Osteocyte (in vitro differentiated cells): Measurements from ENCODE around the gene CAMK2N2. TPM values are rescaled to one million over a fixed set of nuclear protein-coding genes. Genes with fewer than 3 reads are reported as not detected.

Experiments
- DNase-seq: peaks from one replicate; pipeline ENCODE4 v3.0.0; 2021; ENCODE audit warnings: mixed read lengths; ENCODE audit not compliant: unreplicated experiment; ENCODE audit errors: extremely low spot score
- H3K27ac Mint-ChIP-seq: one replicate; pipeline ENCODE4 v1.8.0; 2021; ENCODE audit warnings: mild to moderate bottlenecking, mixed read lengths; ENCODE audit not compliant: unreplicated experiment
- H3K27me3 Mint-ChIP-seq: one replicate; pipeline ENCODE4 v1.8.0; 2021; ENCODE audit warnings: mixed read lengths; ENCODE audit not compliant: unreplicated experiment
- H3K36me3 Mint-ChIP-seq: one replicate; pipeline ENCODE4 v1.8.0; 2021; ENCODE audit warnings: mixed read lengths; ENCODE audit not compliant: unreplicated experiment
- H3K4me1 Mint-ChIP-seq: one replicate; pipeline ENCODE4 v1.8.0; 2021; ENCODE audit warnings: mixed read lengths; ENCODE audit not compliant: unreplicated experiment
- H3K4me3 Mint-ChIP-seq: one replicate; pipeline ENCODE4 v1.8.0; 2021; ENCODE audit warnings: mild to moderate bottlenecking, moderate library complexity, mixed read lengths; ENCODE audit not compliant: unreplicated experiment
- H3K9me3 Mint-ChIP-seq: one replicate; pipeline ENCODE4 v1.8.0; 2021; ENCODE audit warnings: mixed read lengths; ENCODE audit not compliant: unreplicated experiment
- CTCF ChIP-seq: fragments of 200-600 bp; sonication (generic); IDR thresholded peaks from 2 replicates; pipeline ENCODE4 v1.5.0; 2021; ENCODE audit warnings: antibody characterized with exemption, mild to moderate bottlenecking, moderate library complexity
- total RNA-seq: library from RNA; stranded (reverse); gene quantifications from 2 replicates; pipeline ENCODE4 v1.2.1, GENCODE V29; 2021

CAMK2N2 gene
- total RNA-seq, 1 donor from 2014 or later, result 2.0 TPM

GRCh38 chr3:184283681-184284080 lies 22.3 kb upstream of the CAMK2N2 start:
- Mint-ChIP-seq H3K27me3 (peaks cover 38% of the 10 kb centered on the region), H3K4me1 (no peaks in the 10 kb centered on the region), H3K27ac (no peak overlapping the region), H3K9me3 (no peaks in the 10 kb centered on the region), H3K4me3 (no peak overlapping the region), H3K36me3 (no peaks in the 10 kb centered on the region)
- DNase-seq, result no peak
- no peak for TF ChIP-seq CTCF

- DNase-seq, result no peak
- no peaks in the 10 kb centered on the region for H3K9me3 Mint-ChIP-seq
- no peak for TF ChIP-seq CTCF
- no peaks in the 10 kb centered on the region for H3K36me3 Mint-ChIP-seq
- peaks cover 37% of the 10 kb centered on the region for H3K27me3 Mint-ChIP-seq
- H3K4me1 Mint-ChIP-seq, result no peaks in the 10 kb centered on the region
- no peak overlapping the region for H3K4me3 Mint-ChIP-seq
- H3K27ac Mint-ChIP-seq, result no peak overlapping the region
Measured at GRCh38 chr3:184282941-184283340, 21.6 kb upstream of the CAMK2N2 start.

DNA sequence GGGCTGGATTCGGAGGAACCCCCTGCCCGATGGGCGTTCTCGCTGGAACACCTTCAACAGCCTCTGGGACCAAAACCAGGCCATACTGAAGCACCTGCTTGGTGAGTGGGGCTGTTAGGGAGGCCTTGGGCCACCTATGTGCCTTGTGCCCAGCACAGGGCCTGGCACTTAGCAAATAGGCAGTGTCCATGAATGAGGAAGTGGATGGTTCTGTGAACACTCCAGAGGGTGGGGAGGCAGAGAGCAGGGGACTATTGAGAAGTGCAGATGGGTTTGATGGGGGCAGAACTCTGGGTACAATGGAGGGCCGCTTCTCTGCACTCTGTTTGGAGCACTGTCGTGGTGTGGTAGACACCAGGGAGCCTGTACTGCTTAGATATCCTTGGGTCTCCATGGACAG lies 16.0 kb upstream of the CAMK2N2 start:
- Mint-ChIP-seq H3K9me3 (no peaks in the 10 kb centered on the region), H3K36me3 (no peaks in the 10 kb centered on the region), H3K27me3 (peaks cover 35% of the 10 kb centered on the region), H3K27ac (no peak overlapping the region), H3K4me3 (no peak overlapping the region), H3K4me1 (no peaks in the 10 kb centered on the region)
- TF ChIP-seq CTCF, result no peak
- DNase-seq, result no peak

GRCh38 chr3:184275961-184276910 lies 14.9 kb upstream of the CAMK2N2 start, which contains the start of gene ECE2:
Gene ECE2, plus strand, starts transcription at chr3:184276022. Its CDS starts 132 bp downstream, at chr3:184276154.
- no peak within 1 kb of the TSS for H3K4me3 Mint-ChIP-seq
- no peak for DNase-seq
- peaks cover 39% of the 10 kb centered on the region for H3K27me3 Mint-ChIP-seq
- no peaks in the 10 kb centered on the region for H3K4me1 Mint-ChIP-seq
- H3K27ac Mint-ChIP-seq, result no peak within 1 kb of the TSS
- TF ChIP-seq CTCF, result no peak
- H3K9me3 Mint-ChIP-seq, result no peaks in the 10 kb centered on the region
- H3K36me3 Mint-ChIP-seq, result no peaks in the 10 kb centered on the region

- Mint-ChIP-seq H3K9me3 (no peaks in the 10 kb centered on the region), H3K4me3 (no peak overlapping the region), H3K4me1 (no peaks in the 10 kb centered on the region), H3K36me3 (no peaks in the 10 kb centered on the region), H3K27me3 (peaks cover 34% of the 10 kb centered on the region), H3K27ac (no peak overlapping the region)
- no peak for DNase-seq
- TF ChIP-seq CTCF, result no peak
Measured at GRCh38 chr3:184275381-184275701, 14.0 kb upstream of the CAMK2N2 start.
